Activated B cell treated with CpG ODN at 0.5 μM for 24 hours (primary cell): Measurements from ENCODE around the gene PDCD11. TPM values are rescaled to one million over a fixed set of nuclear protein-coding genes. Genes with fewer than 3 reads are reported as not detected.

Experiments
- ATAC-seq: fragments of 200-7000 bp; cut with Tn5 transposase; one replicate; pipeline ENCODE4 v1.10.0; 2021; ENCODE audit warnings: low read depth, mild to moderate bottlenecking, moderate library complexity
- CTCF ChIA-PET: fragments of 350-600 bp; sonication (Branson Sonifier 250); formaldehyde crosslinking; loops from one replicate; lab custom pipeline; 2021; ENCODE audit warnings: antibody characterized with exemption; lab: Charles Lee
- POLR2A ChIA-PET: fragments of 350-600 bp; sonication (Branson Sonifier 250); formaldehyde crosslinking; loops from one replicate; lab custom pipeline; 2021; ENCODE audit warnings: antibody characterized with exemption; lab: Charles Lee
- DNase-seq: peaks from one replicate; pipeline ENCODE4 v3.0.0; 2022
- H3K27ac Mint-ChIP-seq: one replicate; pipeline ENCODE4 v1.8.0; 2020; ENCODE audit warnings: mixed read lengths
- H3K27me3 Mint-ChIP-seq: one replicate; pipeline ENCODE4 v1.8.0; 2021; ENCODE audit warnings: mixed read lengths
- H3K36me3 Mint-ChIP-seq: one replicate; pipeline ENCODE4 v1.8.0; 2021; ENCODE audit warnings: low read depth, mixed read lengths
- H3K4me1 Mint-ChIP-seq: one replicate; pipeline ENCODE4 v1.8.0; 2021; ENCODE audit warnings: mixed read lengths
- H3K4me3 Mint-ChIP-seq: one replicate; pipeline ENCODE4 v1.8.0; 2020; ENCODE audit warnings: mild to moderate bottlenecking, mixed read lengths
- H3K9me3 Mint-ChIP-seq: one replicate; pipeline ENCODE4 v1.8.0; 2020; ENCODE audit warnings: mixed read lengths
- intact Hi-C: fragments of 100-400 bp; cut with micrococcal nuclease; formaldehyde crosslinking; loops from one replicate; pipeline ENCODE4 v1.15.1; 2024
- total RNA-seq: library from RNA; stranded (reverse); gene quantifications from 2 replicates; pipeline ENCODE4 v1.2.3, GENCODE V29; 2022
- TF ChIP-seq, protein P1 (sequence below): fragments of 200-600 bp; IDR thresholded peaks from one replicate; pipeline ENCODE4 v1.8.0; 2022; ENCODE audit warnings: antibody characterized with exemption, mild to moderate bottlenecking

The PDCD11 gene
- total RNA-seq, 1 donor from 2014 or later: 66.0 TPM

DNA sequence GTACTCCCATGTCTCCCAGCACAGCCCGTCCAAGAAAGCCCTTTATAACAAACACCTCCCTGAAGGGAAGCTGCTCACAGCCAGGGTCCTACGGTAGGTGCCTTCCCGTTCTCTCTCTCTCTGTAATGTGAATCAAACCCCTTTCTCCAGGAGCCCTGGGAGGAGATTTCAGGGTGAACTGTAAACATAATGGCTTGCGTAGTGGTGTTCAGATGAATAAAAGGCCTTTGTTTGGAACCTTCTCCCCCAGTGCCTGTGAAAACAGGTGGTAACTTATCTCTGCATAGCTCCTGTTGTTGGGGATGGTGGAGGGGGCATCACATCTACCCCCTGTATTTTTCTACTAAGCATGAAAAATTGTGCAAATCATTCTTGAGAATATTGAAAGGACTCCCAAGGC lies 43.4 kb downstream of the PDCD11 start:
- Mint-ChIP-seq H3K36me3 (peaks cover 87% of the 10 kb centered on the region), H3K27me3 (no peaks in the 10 kb centered on the region), H3K27ac (peak overlapping the region; percentile 30), H3K4me3 (no peak overlapping the region), H3K9me3 (no peaks in the 10 kb centered on the region), H3K4me1 (no peaks in the 10 kb centered on the region)
- intact Hi-C loops: loop anchor here (5.0 kb wide), 1 partner anchor 33 kb away; no protein-coding TSS in a partner anchor
- CTCF ChIA-PET: interaction anchor here (2.1 kb wide), 1 partner anchor 42 kb away, joined by 4 read pairs; no protein-coding TSS in a partner anchor
- DNase-seq (no peak), ATAC-seq (no peak)
- POLR2A ChIA-PET: no interaction called here
- TF ChIP-seq, protein P1, sequence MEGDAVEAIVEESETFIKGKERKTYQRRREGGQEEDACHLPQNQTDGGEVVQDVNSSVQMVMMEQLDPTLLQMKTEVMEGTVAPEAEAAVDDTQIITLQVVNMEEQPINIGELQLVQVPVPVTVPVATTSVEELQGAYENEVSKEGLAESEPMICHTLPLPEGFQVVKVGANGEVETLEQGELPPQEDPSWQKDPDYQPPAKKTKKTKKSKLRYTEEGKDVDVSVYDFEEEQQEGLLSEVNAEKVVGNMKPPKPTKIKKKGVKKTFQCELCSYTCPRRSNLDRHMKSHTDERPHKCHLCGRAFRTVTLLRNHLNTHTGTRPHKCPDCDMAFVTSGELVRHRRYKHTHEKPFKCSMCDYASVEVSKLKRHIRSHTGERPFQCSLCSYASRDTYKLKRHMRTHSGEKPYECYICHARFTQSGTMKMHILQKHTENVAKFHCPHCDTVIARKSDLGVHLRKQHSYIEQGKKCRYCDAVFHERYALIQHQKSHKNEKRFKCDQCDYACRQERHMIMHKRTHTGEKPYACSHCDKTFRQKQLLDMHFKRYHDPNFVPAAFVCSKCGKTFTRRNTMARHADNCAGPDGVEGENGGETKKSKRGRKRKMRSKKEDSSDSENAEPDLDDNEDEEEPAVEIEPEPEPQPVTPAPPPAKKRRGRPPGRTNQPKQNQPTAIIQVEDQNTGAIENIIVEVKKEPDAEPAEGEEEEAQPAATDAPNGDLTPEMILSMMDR: no peak

DNA sequence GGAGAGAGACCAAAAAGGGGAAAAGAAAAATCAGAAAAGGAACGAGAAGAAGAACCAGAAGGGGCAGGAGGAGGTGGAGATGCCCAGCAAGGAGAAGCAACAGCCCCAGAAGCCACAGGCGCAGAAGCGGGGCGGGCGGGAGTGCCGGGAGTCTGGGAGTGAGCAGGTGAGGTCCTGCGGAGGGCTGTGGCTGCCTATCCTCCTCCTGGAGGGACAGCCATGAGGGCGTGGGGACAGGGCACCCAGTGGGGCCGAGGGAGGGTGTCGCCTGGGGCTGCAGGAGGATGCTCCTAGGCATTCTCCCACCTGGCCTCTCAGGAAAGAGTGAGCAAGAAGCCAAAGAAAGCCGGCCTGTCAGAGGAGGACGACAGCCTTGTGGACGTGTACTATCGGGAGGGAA lies 44.0 kb downstream of the PDCD11 start:
- CTCF ChIA-PET: interaction anchor here (2.1 kb wide), 1 partner anchor 41 kb away, joined by 4 read pairs; no protein-coding TSS in a partner anchor
- no peaks in the 10 kb centered on the region for H3K9me3 Mint-ChIP-seq
- peaks cover 89% of the 10 kb centered on the region for H3K36me3 Mint-ChIP-seq
- no peak overlapping the region for H3K4me3 Mint-ChIP-seq
- intact Hi-C loops: no loop called here
- TF ChIP-seq, protein P1: no peak
- no peaks in the 10 kb centered on the region for H3K27me3 Mint-ChIP-seq
- DNase-seq: no peak
- POLR2A ChIA-PET: interaction anchor here (1.2 kb wide), 1 partner anchor 31 kb away, joined by 3 read pairs; no protein-coding TSS in a partner anchor
- no peak for ATAC-seq
- no peak overlapping the region for H3K27ac Mint-ChIP-seq
- H3K4me1 Mint-ChIP-seq: no peaks in the 10 kb centered on the region

DNA sequence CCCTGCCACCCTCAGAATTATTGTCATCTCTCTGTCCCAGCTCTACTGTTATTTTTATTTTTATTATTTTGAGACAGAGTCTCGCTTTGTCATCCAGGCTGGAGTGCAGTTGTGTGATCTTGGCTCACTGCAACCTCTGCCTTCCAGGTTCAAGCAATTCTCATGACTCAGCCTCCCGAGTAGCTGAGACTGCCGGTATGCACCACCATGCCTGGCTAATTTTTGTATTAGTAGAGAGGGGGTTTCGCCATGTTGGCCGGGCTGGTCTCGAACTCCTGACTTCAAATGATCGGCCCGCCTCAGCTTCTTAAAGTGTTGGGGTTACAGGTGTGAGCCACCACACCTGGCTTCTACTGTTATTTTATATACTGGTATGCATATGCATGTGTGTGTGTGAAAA lies 44.8 kb downstream of the PDCD11 start:
- no peak for ATAC-seq
- DNase-seq: no peak
- peaks cover 89% of the 10 kb centered on the region for H3K36me3 Mint-ChIP-seq
- no peaks in the 10 kb centered on the region for H3K9me3 Mint-ChIP-seq
- no peaks in the 10 kb centered on the region for H3K27me3 Mint-ChIP-seq
- peak overlapping the region; percentile 41 for H3K27ac Mint-ChIP-seq
- no peaks in the 10 kb centered on the region for H3K4me1 Mint-ChIP-seq
- ChIA-PET POLR2A (interaction anchor here (1.2 kb wide), 1 partner anchor 30 kb away, joined by 3 read pairs; no protein-coding TSS in a partner anchor), CTCF (interaction anchor here (2.1 kb wide), 1 partner anchor 40 kb away, joined by 4 read pairs; no protein-coding TSS in a partner anchor)
- TF ChIP-seq, protein P1: no peak
- H3K4me3 Mint-ChIP-seq: no peak overlapping the region
- intact Hi-C loops: no loop called here

DNA sequence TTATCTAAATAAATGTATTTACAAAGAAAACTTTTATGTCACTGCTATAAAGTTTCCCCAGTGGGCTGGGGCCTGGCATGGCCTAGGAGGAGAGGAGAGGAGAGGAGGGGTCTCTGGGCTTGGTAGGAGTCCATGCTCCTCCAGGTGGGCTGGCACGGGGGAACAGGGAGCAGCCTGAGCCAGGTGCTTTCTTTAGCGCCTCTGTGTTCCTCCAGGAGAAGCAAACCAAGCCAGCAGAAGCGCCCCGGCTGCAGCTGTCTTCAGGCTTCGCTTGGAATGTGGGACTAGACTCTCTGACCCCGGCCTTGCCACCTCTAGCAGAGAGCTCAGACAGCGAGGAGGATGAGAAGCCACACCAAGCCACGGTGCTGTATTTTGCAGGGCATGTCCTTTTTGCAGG lies 45.2 kb downstream of the PDCD11 start:
- ChIA-PET POLR2A (interaction anchor here (1.2 kb wide), 1 partner anchor 30 kb away, joined by 3 read pairs; no protein-coding TSS in a partner anchor), CTCF (interaction anchor here (1.2 to 2.1 kb wide), 2 partner anchors 40 to 41 kb away, joined by 3 to 4 read pairs; no protein-coding TSS in a partner anchor)
- intact Hi-C loops: no loop called here
- ATAC-seq (no peak), DNase-seq (no peak)
- TF ChIP-seq, protein P1: no peak
- peak overlapping the region; percentile 41 for H3K27ac Mint-ChIP-seq
- H3K9me3 Mint-ChIP-seq: no peaks in the 10 kb centered on the region
- no peak overlapping the region for H3K4me3 Mint-ChIP-seq
- H3K4me1 Mint-ChIP-seq: no peaks in the 10 kb centered on the region
- H3K36me3 Mint-ChIP-seq: peaks cover 88% of the 10 kb centered on the region
- H3K27me3 Mint-ChIP-seq: no peaks in the 10 kb centered on the region

DNA sequence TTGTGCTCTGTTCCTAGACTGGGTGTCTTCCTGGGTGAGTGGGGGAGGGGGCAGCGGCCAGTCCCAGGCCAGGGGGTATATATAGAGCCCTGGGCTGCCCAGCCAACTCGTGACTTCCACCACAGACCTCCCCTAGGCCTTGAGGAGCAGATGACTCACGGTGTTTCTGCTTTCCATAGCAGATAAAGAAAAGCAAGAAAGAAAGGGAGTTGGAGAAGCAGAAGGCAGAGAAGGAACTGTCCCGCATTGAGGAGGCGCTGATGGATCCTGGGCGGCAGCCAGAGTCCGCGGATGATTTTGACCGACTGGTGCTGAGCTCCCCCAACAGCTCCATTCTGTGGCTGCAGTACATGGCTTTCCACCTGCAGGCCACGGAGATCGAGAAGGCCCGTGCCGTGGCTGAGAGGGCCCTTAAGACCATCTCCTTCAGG lies 45.6 kb downstream of the PDCD11 start:
- ATAC-seq: no peak
- POLR2A ChIA-PET: interaction anchor here (0.7 kb wide), 1 partner anchor 472 kb away, joined by 4 read pairs; no protein-coding TSS in a partner anchor

More for the DNA sequence above, 45.6 kb downstream of the PDCD11 start:
- intact Hi-C loops: no loop called here
- no peak for DNase-seq
- Mint-ChIP-seq H3K4me1 (no peaks in the 10 kb centered on the region), H3K9me3 (no peaks in the 10 kb centered on the region), H3K36me3 (peaks cover 87% of the 10 kb centered on the region), H3K27me3 (no peaks in the 10 kb centered on the region), H3K27ac (no peak overlapping the region), H3K4me3 (no peak overlapping the region)
- CTCF ChIA-PET: interaction anchor here (0.9 to 2.1 kb wide), 5 partner anchors 30 to 43 kb away, joined by 3 to 4 read pairs (median 3); no protein-coding TSS in a partner anchor
- TF ChIP-seq, protein P1: no peak
